Measurements from ENCODE around the gene BNC1. TPM values are rescaled to one million over a fixed set of nuclear protein-coding genes. Genes with fewer than 3 reads are reported as not detected.

Gene BNC1, protein sequence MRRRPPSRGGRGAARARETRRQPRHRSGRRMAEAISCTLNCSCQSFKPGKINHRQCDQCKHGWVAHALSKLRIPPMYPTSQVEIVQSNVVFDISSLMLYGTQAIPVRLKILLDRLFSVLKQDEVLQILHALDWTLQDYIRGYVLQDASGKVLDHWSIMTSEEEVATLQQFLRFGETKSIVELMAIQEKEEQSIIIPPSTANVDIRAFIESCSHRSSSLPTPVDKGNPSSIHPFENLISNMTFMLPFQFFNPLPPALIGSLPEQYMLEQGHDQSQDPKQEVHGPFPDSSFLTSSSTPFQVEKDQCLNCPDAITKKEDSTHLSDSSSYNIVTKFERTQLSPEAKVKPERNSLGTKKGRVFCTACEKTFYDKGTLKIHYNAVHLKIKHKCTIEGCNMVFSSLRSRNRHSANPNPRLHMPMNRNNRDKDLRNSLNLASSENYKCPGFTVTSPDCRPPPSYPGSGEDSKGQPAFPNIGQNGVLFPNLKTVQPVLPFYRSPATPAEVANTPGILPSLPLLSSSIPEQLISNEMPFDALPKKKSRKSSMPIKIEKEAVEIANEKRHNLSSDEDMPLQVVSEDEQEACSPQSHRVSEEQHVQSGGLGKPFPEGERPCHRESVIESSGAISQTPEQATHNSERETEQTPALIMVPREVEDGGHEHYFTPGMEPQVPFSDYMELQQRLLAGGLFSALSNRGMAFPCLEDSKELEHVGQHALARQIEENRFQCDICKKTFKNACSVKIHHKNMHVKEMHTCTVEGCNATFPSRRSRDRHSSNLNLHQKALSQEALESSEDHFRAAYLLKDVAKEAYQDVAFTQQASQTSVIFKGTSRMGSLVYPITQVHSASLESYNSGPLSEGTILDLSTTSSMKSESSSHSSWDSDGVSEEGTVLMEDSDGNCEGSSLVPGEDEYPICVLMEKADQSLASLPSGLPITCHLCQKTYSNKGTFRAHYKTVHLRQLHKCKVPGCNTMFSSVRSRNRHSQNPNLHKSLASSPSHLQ
- 0.43 to 0.47 TPM (median 0.47 TPM) in 5 replicates for total RNA-seq (2022; extraction: Qiagen RNA extraction)

DNA sequence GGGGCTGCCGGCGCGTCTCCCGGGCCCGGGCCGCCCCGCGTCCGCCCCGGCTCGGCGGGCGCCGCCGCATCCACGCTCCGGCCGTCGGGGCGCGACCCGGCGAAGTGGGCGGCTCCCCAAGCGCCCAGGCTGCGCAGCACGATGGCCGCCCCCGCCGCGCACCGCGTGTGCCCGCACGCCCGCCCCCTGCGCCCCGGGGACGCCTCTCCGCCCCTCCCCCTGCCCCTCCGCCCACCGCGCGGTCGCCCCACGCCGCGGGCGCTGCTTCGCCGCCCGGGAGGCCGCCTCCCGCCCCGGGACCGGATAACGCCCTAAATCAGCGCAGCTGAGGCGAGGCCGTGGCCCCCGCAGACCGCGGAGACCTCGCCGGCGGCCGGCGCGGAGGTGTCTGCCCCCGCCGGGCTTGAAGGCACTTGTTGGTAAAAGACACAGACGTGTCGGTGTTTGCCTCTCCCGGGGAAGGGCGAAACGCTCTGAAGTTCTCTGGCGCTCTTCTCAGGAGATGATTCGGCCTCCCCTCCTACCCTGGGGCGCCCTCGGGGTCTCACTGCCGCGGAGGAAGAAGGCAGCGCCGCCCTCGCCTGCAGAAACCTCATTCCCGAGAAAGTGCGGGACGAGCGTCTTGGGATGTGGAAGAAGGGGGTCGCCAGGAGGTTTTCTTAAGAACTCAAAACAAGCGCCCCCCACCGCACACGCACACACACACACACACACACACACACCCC lies at the start of gene BNC1:
TSS of gene BNC1 (minus strand) at position 106 of the 725 bp plus-strand sequence. CDS start at position 70, 36 bp downstream.

DNA sequence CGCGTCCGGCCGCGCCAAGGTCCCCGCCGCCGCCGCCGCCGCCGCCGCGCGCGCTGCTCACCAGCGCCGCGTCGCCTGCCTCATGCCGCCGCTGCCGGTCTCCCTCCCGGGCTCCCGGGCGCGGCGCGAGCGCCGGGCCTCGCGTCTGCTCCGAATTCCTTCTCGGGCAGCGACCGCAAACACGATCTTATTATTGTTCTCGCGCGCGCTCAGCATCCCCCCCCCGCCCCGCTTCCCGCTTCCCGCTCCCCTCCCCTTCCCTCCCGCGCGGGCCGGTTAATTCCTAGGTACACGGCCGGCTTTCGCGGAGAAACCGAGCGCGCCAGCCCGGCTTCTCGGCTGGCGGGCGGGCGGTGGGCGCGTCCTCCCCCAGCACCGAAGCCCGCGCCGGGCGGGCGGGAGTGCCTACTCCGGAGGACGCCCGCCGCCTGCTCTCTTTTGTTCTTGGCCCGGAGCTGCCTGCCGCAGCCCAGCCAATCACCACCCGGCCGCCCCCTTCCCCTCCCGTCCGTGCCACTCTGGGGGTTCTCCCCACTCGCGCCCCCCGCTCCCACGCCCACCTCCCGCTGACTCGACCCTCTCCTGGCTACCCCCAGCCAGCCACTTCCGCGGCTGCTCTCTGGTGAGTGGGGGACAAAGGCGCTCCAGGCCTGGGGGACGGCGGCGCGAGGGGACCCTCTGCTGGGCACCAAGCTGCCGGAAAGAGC lies 76.7 kb downstream of the BNC1 start, which contains the start of gene HDGFL3:
TSS of gene HDGFL3 (minus strand) at position 164 of the 707 bp plus-strand sequence. CDS start 409 bp downstream, outside the sequence.

Other genes with a start within 250 kb of the BNC1 start
- 50.1 to 62.9 TPM (median 53.7 TPM) in 5 replicates for gene BTBD1, start 217.4 kb downstream of the BNC1 start, total RNA-seq (2022; extraction: Qiagen RNA extraction)
- gene TM6SF1, start 177.0 kb downstream of the BNC1 start, total RNA-seq (2022; extraction: Qiagen RNA extraction) = 0.07 to 0.38 TPM (median 0.08 TPM) in 3 of 5 replicates, not detected in the others
- gene HDGFL3, start 76.8 kb downstream of the BNC1 start, total RNA-seq (2022; extraction: Qiagen RNA extraction) = 45.4 to 77.6 TPM (median 52.7 TPM) in 5 replicates
- gene SH3GL3, start 162.7 kb upstream of the BNC1 start, total RNA-seq (2022; extraction: Qiagen RNA extraction) = 0.58 to 0.80 TPM (median 0.67 TPM) in 5 replicates